ENCODE results near the gene TBXA2R. TPM values are rescaled to one million over a fixed set of nuclear protein-coding genes. Genes with fewer than 3 reads are reported as not detected.

The TBXA2R gene
- total RNA-seq, 2 experiments from 2014 or later, result 0.41 to 0.42 TPM

DNA sequence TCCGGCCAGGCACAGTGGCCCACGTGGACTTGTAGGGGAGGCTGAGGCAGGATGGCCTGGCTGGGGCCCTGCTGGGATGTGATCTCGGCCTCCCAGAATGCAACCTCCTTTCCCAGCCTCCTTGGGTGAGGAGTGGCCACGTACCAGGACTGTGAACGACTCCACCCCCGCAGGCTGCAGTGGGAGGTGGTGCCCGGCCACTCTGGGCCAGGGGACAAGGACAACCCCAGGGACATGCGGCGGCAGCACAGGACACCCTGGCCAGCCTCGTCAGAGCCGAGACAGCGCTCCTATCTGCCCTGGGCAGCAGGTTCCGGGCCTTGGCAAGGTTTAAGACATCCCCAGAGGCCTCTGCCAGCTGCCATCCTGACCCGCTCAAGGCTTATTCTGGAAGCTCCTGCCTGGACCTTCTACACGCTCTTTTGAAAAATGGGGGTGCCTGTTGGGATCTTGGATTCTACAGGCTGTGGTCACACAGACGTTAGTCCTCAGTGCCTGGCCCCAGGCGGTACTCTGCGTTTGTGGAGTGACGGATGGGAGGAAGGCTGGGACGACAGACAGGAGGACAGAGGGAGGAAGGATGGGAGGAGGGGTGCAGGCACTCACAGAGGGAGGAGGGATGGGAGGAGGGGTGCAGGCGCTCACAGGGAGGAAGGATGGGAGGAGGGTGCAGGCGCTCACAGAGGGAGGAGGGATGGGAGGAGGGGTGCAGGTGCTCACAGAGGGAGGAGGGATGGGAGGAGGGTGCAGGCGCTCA, 39.8 kb upstream of the TBXA2R start:
- CTCF ChIA-PET, result no interaction called here
- Mint-ChIP-seq H3K9me3 (no peaks in the 10 kb centered on the region), H3K27me3 (ENCODE audit: low read depth) (no peaks in the 10 kb centered on the region), H3K4me3 (no peak overlapping the region), H3K27ac (no peak overlapping the region), H3K4me1 (ENCODE audit: low read depth) (no peaks in the 10 kb centered on the region), H3K36me3 (ENCODE audit: low read depth) (no peaks in the 10 kb centered on the region)
- DNase-seq, result no peak
- intact Hi-C loops (cut with micrococcal nuclease), result no loop called here

DNA sequence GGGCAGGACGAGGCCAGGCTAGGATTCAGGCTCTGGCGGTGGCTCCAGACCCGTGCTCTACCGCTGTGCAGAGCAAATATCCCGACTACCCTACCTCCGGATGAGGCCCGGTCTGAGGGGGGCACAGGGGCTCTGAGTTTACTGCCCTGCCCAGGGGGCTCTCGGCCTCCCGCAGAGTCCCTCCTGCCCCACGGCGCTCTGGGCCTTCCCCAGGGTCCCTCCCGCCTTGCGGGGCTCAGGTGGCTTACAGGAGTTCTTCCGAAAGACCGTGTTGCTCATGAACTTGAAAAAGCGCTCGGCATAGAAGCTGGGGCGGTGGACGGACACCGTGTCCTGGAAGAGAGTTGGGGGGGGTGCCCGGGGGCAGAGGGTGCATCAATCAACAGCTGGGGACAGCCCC, 39.1 kb upstream of the TBXA2R start:
- Mint-ChIP-seq H3K4me3 (no peak overlapping the region), H3K27ac (no peak overlapping the region), H3K27me3 (ENCODE audit: low read depth) (no peaks in the 10 kb centered on the region), H3K36me3 (ENCODE audit: low read depth) (no peaks in the 10 kb centered on the region), H3K4me1 (ENCODE audit: low read depth) (no peaks in the 10 kb centered on the region), H3K9me3 (no peaks in the 10 kb centered on the region)
- CTCF ChIA-PET, result no interaction called here
- no peak for DNase-seq
- intact Hi-C loops (cut with micrococcal nuclease), result no loop called here

DNA sequence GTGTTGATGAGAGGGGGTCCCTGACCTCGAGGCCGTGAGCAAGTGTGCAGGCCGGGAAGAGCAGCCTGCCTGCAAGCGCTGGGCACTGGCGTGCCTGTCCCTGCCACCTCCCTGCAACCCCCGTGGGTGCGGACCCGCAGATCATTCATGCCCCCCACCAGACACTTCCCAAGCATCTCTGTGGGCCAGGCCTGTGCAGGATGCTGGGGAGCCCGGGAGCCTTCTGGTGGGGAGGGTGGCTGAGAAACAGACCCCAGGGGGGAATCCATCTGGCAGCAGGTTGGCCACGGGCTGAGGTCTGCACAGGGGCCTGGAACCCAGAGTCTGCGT, 38.4 kb upstream of the TBXA2R start:
- no peaks in the 10 kb centered on the region for H3K36me3 Mint-ChIP-seq (ENCODE audit: low read depth)
- no peaks in the 10 kb centered on the region for H3K27me3 Mint-ChIP-seq (ENCODE audit: low read depth)
- intact Hi-C loops (cut with micrococcal nuclease), result no loop called here
- H3K4me3 Mint-ChIP-seq, result no peak overlapping the region
- no peak for DNase-seq
- CTCF ChIA-PET, result no interaction called here
- H3K4me1 Mint-ChIP-seq (ENCODE audit: low read depth), result no peaks in the 10 kb centered on the region
- no peak overlapping the region for H3K27ac Mint-ChIP-seq
- no peaks in the 10 kb centered on the region for H3K9me3 Mint-ChIP-seq

GRCh38 chr19:3644351-3645066, 37.8 kb upstream of the TBXA2R start:
- Mint-ChIP-seq H3K27ac (no peak overlapping the region), H3K9me3 (no peaks in the 10 kb centered on the region), H3K27me3 (ENCODE audit: low read depth) (no peaks in the 10 kb centered on the region), H3K36me3 (ENCODE audit: low read depth) (no peaks in the 10 kb centered on the region), H3K4me1 (ENCODE audit: low read depth) (no peaks in the 10 kb centered on the region), H3K4me3 (no peak overlapping the region)
- DNase-seq, result no peak
- intact Hi-C loops (cut with micrococcal nuclease), result no loop called here
- CTCF ChIA-PET, result no interaction called here

DNA sequence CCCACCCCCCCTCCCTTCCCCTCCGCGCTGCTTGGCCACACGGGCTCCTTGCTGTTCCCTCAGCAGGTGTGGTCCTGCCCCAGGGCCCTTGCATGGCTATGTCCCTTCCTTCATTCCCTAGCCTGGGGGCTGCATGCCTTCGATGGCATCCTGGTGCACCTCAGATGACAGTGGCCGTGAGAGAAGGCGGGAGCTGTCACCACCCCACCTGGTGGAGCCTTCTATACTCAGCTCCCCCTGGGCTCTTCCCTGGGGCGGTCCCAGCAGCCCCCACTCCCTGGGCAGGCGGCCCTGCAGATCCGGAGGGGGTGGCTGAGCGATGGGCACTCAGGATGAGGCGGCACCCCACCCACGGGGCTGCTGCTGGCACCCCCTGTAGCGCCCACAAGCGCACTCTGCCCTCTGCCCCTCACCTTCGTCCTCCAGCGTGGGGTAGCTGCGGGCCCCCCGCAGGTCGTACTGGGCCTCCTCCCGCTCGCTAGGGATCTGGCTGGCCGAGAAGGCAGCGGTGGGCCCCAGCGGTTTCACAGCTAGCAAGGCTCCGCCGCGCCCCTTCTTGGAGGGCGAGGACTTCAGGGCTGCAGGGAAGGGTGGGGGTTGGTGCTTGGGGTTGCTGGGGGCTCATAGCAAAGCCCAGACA, 37.1 kb upstream of the TBXA2R start:
- Mint-ChIP-seq H3K27me3 (ENCODE audit: low read depth) (no peaks in the 10 kb centered on the region), H3K27ac (no peak overlapping the region), H3K9me3 (no peaks in the 10 kb centered on the region), H3K4me1 (ENCODE audit: low read depth) (no peaks in the 10 kb centered on the region), H3K36me3 (ENCODE audit: low read depth) (no peaks in the 10 kb centered on the region), H3K4me3 (no peak overlapping the region)
- CTCF ChIA-PET, result no interaction called here
- no peak for DNase-seq
- intact Hi-C loops (cut with micrococcal nuclease), result no loop called here

GRCh38 chr19:3642987-3643673, 36.5 kb upstream of the TBXA2R start:
- H3K4me1 Mint-ChIP-seq (ENCODE audit: low read depth), result no peaks in the 10 kb centered on the region
- DNase-seq, result peak; percentile 32

GRCh38 chr19:3642296-3642695, 35.6 kb upstream of the TBXA2R start:
- Mint-ChIP-seq H3K27ac (no peak overlapping the region), H3K4me1 (ENCODE audit: low read depth) (no peaks in the 10 kb centered on the region)

More at GRCh38 chr19:3642987-3643673, 36.5 kb upstream of the TBXA2R start:
- no peak overlapping the region for H3K4me3 Mint-ChIP-seq
- intact Hi-C loops (cut with micrococcal nuclease), result no loop called here
- peaks cover 3% of the 10 kb centered on the region for H3K36me3 Mint-ChIP-seq (ENCODE audit: low read depth)
- no peak overlapping the region for H3K27ac Mint-ChIP-seq
- CTCF ChIA-PET, result no interaction called here
- H3K27me3 Mint-ChIP-seq (ENCODE audit: low read depth), result no peaks in the 10 kb centered on the region
- H3K9me3 Mint-ChIP-seq, result no peaks in the 10 kb centered on the region

GRCh38 chr19:3641515-3642269, 35.0 kb upstream of the TBXA2R start:
- H3K27ac Mint-ChIP-seq, result no peak overlapping the region
- H3K27me3 Mint-ChIP-seq (ENCODE audit: low read depth), result no peaks in the 10 kb centered on the region
- no peaks in the 10 kb centered on the region for H3K4me1 Mint-ChIP-seq (ENCODE audit: low read depth)
- no peak for DNase-seq
- H3K9me3 Mint-ChIP-seq, result no peaks in the 10 kb centered on the region
- CTCF ChIA-PET, result no interaction called here
- peaks cover 3% of the 10 kb centered on the region for H3K36me3 Mint-ChIP-seq (ENCODE audit: low read depth)
- intact Hi-C loops (cut with micrococcal nuclease), result no loop called here
- H3K4me3 Mint-ChIP-seq, result no peak overlapping the region

More at GRCh38 chr19:3642296-3642695, 35.6 kb upstream of the TBXA2R start:
- no peak for DNase-seq
- Mint-ChIP-seq H3K36me3 (ENCODE audit: low read depth) (peaks cover 3% of the 10 kb centered on the region), H3K27me3 (ENCODE audit: low read depth) (no peaks in the 10 kb centered on the region), H3K4me3 (no peak overlapping the region), H3K9me3 (no peaks in the 10 kb centered on the region)
- intact Hi-C loops (cut with micrococcal nuclease), result no loop called here
- CTCF ChIA-PET, result no interaction called here

- Mint-ChIP-seq H3K4me3 (no peak overlapping the region), H3K36me3 (ENCODE audit: low read depth) (peaks cover 3% of the 10 kb centered on the region), H3K9me3 (no peaks in the 10 kb centered on the region), H3K27ac (no peak overlapping the region), H3K4me1 (ENCODE audit: low read depth) (no peaks in the 10 kb centered on the region), H3K27me3 (ENCODE audit: low read depth) (no peaks in the 10 kb centered on the region)
- CTCF ChIA-PET, result no interaction called here
- intact Hi-C loops (cut with micrococcal nuclease), result no loop called here
- DNase-seq, result no peak
Measured at GRCh38 chr19:3639479-3639878, 32.8 kb upstream of the TBXA2R start.

GRCh38 chr19:3638208-3639193, 31.8 kb upstream of the TBXA2R start:
- Mint-ChIP-seq H3K36me3 (ENCODE audit: low read depth) (peaks cover 3% of the 10 kb centered on the region), H3K4me1 (ENCODE audit: low read depth) (no peaks in the 10 kb centered on the region), H3K9me3 (no peaks in the 10 kb centered on the region), H3K4me3 (no peak overlapping the region), H3K27ac (no peak overlapping the region), H3K27me3 (ENCODE audit: low read depth) (no peaks in the 10 kb centered on the region)
- intact Hi-C loops (cut with micrococcal nuclease), result no loop called here
- CTCF ChIA-PET, result no interaction called here
- no peak for DNase-seq

- H3K4me3 Mint-ChIP-seq, result no peak overlapping the region
- CTCF ChIA-PET, result no interaction called here
- peaks cover 3% of the 10 kb centered on the region for H3K36me3 Mint-ChIP-seq (ENCODE audit: low read depth)
- H3K27me3 Mint-ChIP-seq (ENCODE audit: low read depth), result no peaks in the 10 kb centered on the region
- no peak for DNase-seq
- no peaks in the 10 kb centered on the region for H3K9me3 Mint-ChIP-seq
- intact Hi-C loops (cut with micrococcal nuclease), result no loop called here
- H3K4me1 Mint-ChIP-seq (ENCODE audit: low read depth), result no peaks in the 10 kb centered on the region
- no peak overlapping the region for H3K27ac Mint-ChIP-seq
Measured at GRCh38 chr19:3637621-3638020, 30.9 kb upstream of the TBXA2R start.
